ACC112 (cell line): ENCODE measurements around the gene ADARB1.

Experiments used
- H2AFZ ChIP-seq: fragments of 200-600 bp; sonication (generic); one replicate; pipeline ENCODE4 v1.6.0; 2017; ENCODE audit warnings: antibody characterized with exemption, low read length; ENCODE audit not compliant: unreplicated experiment
- H3K27ac ChIP-seq: fragments of 200-600 bp; sonication (generic); 2 replicates; pipeline ENCODE4 v1.5.1; 2014; ENCODE audit warnings: low read depth, mild to moderate bottlenecking, antibody characterized with exemption, low read length, moderate library complexity
- H3K27me3 ChIP-seq: fragments of 200-600 bp; sonication (generic); 2 replicates; pipeline ENCODE4 v1.6.1; 2014; ENCODE audit warnings: mild to moderate bottlenecking, antibody characterized with exemption, low read length, moderate library complexity, mixed read lengths; ENCODE audit not compliant: insufficient read depth
- H3K36me3 ChIP-seq: fragments of 200-600 bp; sonication (generic); 2 replicates; pipeline ENCODE4 v1.6.1; 2016; ENCODE audit warnings: mild to moderate bottlenecking, antibody characterized with exemption, low read length, moderate library complexity, mixed read lengths; ENCODE audit not compliant: insufficient read depth
- H3K4me1 ChIP-seq: fragments of 200-600 bp; sonication (generic); one replicate; pipeline ENCODE4 v1.6.1; 2016; ENCODE audit warnings: low read length, mixed read lengths; ENCODE audit not compliant: insufficient read depth, unreplicated experiment, control insufficient read depth
- H3K4me3 ChIP-seq: fragments of 200-600 bp; sonication (generic); 2 replicates; pipeline ENCODE4 v1.5.1; 2014; ENCODE audit warnings: mild to moderate bottlenecking, low read depth, low read length
- H3K79me2 ChIP-seq: fragments of 200-600 bp; sonication (generic); one replicate; pipeline ENCODE4 v1.6.0; 2016; ENCODE audit warnings: low read length; ENCODE audit not compliant: control insufficient read depth, unreplicated experiment, insufficient read depth

ADARB1 gene

GRCh38 chr21:45049714-45050344 lies 24.6 kb upstream of the ADARB1 start:
- Histone ChIP-seq H3K27ac (peak overlapping the region; percentile 94), H3K36me3 (no peaks in the 10 kb centered on the region), H3K4me3 (0 out of 2 replicates have a peak overlapping the region, but pooled peaks have one; percentile 5), H3K27me3 (peaks cover 7% of the 10 kb centered on the region; the same call in 1 of the 2 replicates), H3K79me2 (no peaks in the 10 kb centered on the region), H3K4me1 (peaks cover 15% of the 10 kb centered on the region), H2AFZ (no peak overlapping the region)

- no peaks in the 10 kb centered on the region for H3K36me3 ChIP-seq
- H3K27me3 ChIP-seq: peaks cover 3% of the 10 kb centered on the region; the same call in 1 of the 2 replicates
- peak overlapping the region; percentile 94 for H3K27ac ChIP-seq
- 0 out of 2 replicates have a peak overlapping the region, but pooled peaks have one; percentile 5 for H3K4me3 ChIP-seq
- H3K79me2 ChIP-seq: no peaks in the 10 kb centered on the region
- peaks cover 15% of the 10 kb centered on the region for H3K4me1 ChIP-seq
- no peak overlapping the region for H2AFZ ChIP-seq
These were observed 24.0 kb upstream of the ADARB1 start for GRCh38 chr21:45050345-45050796.

GRCh38 chr21:45050797-45051489 lies 23.4 kb upstream of the ADARB1 start:
- Histone ChIP-seq H3K4me3 (no peak overlapping the region), H3K4me1 (peaks cover 15% of the 10 kb centered on the region), H3K27ac (peak overlapping the region; percentile 94), H3K27me3 (peaks cover 3% of the 10 kb centered on the region; the same call in 1 of the 2 replicates), H3K36me3 (no peaks in the 10 kb centered on the region), H2AFZ (no peak overlapping the region), H3K79me2 (no peaks in the 10 kb centered on the region)

- H2AFZ ChIP-seq: no peak overlapping the region
- no peaks in the 10 kb centered on the region for H3K79me2 ChIP-seq
- H3K4me1 ChIP-seq: peaks cover 15% of the 10 kb centered on the region
These were observed 22.6 kb upstream of the ADARB1 start for GRCh38 chr21:45051580-45052434.

GRCh38 chr21:45052960-45053359 lies 21.4 kb upstream of the ADARB1 start:
- Histone ChIP-seq H3K27ac (no peak overlapping the region), H3K79me2 (no peaks in the 10 kb centered on the region), H3K4me3 (no peak overlapping the region), H2AFZ (no peak overlapping the region), H3K27me3 (no peaks in the 10 kb centered on the region), H3K36me3 (no peaks in the 10 kb centered on the region), H3K4me1 (peaks cover 15% of the 10 kb centered on the region)

More at GRCh38 chr21:45051580-45052434, 22.6 kb upstream of the ADARB1 start:
- H3K27ac ChIP-seq: peak overlapping the region; percentile 94
- peaks cover 3% of the 10 kb centered on the region; the same call in 1 of the 2 replicates for H3K27me3 ChIP-seq
- H3K4me3 ChIP-seq: no peak overlapping the region
- H3K36me3 ChIP-seq: no peaks in the 10 kb centered on the region

- H3K79me2 ChIP-seq: no peaks in the 10 kb centered on the region
- H3K27me3 ChIP-seq: no peaks in the 10 kb centered on the region
- H3K4me3 ChIP-seq: no peak overlapping the region
- H3K4me1 ChIP-seq: peaks cover 15% of the 10 kb centered on the region
- no peaks in the 10 kb centered on the region for H3K36me3 ChIP-seq
- H3K27ac ChIP-seq: no peak overlapping the region
- no peak overlapping the region for H2AFZ ChIP-seq
These were observed 20.7 kb upstream of the ADARB1 start for GRCh38 chr21:45053561-45054226.

GRCh38 chr21:45054227-45054926 lies 20.0 kb upstream of the ADARB1 start:
- Histone ChIP-seq H3K4me3 (no peak overlapping the region), H3K27me3 (no peaks in the 10 kb centered on the region), H3K27ac (no peak overlapping the region), H2AFZ (no peak overlapping the region), H3K79me2 (no peaks in the 10 kb centered on the region), H3K36me3 (no peaks in the 10 kb centered on the region), H3K4me1 (peaks cover 15% of the 10 kb centered on the region)

GRCh38 chr21:45054927-45055612 lies 19.3 kb upstream of the ADARB1 start:
- Histone ChIP-seq H2AFZ (no peak overlapping the region), H3K36me3 (no peaks in the 10 kb centered on the region), H3K79me2 (no peaks in the 10 kb centered on the region), H3K27me3 (no peaks in the 10 kb centered on the region), H3K4me1 (peaks cover 13% of the 10 kb centered on the region), H3K27ac (no peak overlapping the region), H3K4me3 (no peak overlapping the region)

GRCh38 chr21:45055861-45056260 lies 18.5 kb upstream of the ADARB1 start:
- Histone ChIP-seq H2AFZ (no peak overlapping the region), H3K27ac (no peak overlapping the region), H3K4me3 (no peak overlapping the region), H3K79me2 (no peaks in the 10 kb centered on the region), H3K4me1 (peaks cover 8% of the 10 kb centered on the region), H3K27me3 (0 out of 2 replicates have a peak, but pooled peaks cover under 1% of the 10 kb centered on the region), H3K36me3 (no peaks in the 10 kb centered on the region)
